Measurements from ENCODE around the gene NAPSA.
"Not testable (repeated sequence)": the region's sequence is repeated elsewhere in the genome, so short reads cannot be mapped to it uniquely, and the experiment has no call there.

NAPSA gene

GRCh38 chr19:50358483-50359327 is 6.7 kb downstream of the NAPSA start:
- peak; percentile 87 for DNase-seq

GRCh38 chr19:50357178-50358100 is 8.0 kb downstream of the NAPSA start:
- peak; percentile 90 for DNase-seq

GRCh38 chr19:50356691-50357177 is 8.7 kb downstream of the NAPSA start:
- no peak for DNase-seq

GRCh38 chr19:50353487-50353880 is 12.0 kb downstream of the NAPSA start:
- DNase-seq = not testable (repeated sequence)

- DNase-seq = no peak
Observed at GRCh38 chr19:50352242-50352641, 13.2 kb downstream of the NAPSA start.

- no peak for DNase-seq
Observed at GRCh38 chr19:50349277-50350057, 16.0 kb downstream of the NAPSA start.

GRCh38 chr19:50347089-50347581 is 18.3 kb downstream of the NAPSA start:
- peak; percentile 66 for DNase-seq

- DNase-seq = peak; percentile 69
Observed at GRCh38 chr19:50344661-50345318, 20.6 kb downstream of the NAPSA start.

- peak; percentile 37 for DNase-seq
Observed at GRCh38 chr19:50341091-50341564, 24.3 kb downstream of the NAPSA start.

GRCh38 chr19:50340331-50340730 is 25.1 kb downstream of the NAPSA start:
- no peak for DNase-seq

- not testable (repeated sequence) for DNase-seq
Observed at GRCh38 chr19:50337031-50337430, 28.4 kb downstream of the NAPSA start.

- DNase-seq = no peak
Observed at GRCh38 chr19:50334741-50335421, 30.6 kb downstream of the NAPSA start.

GRCh38 chr19:50333737-50334617 is 31.5 kb downstream of the NAPSA start:
- no peak for DNase-seq

GRCh38 chr19:50333235-50333736 is 32.2 kb downstream of the NAPSA start:
- DNase-seq = peak; percentile 94

- no peak for DNase-seq
Observed at GRCh38 chr19:50332244-50333038, 33.0 kb downstream of the NAPSA start.

GRCh38 chr19:50331994-50332243 is 33.5 kb downstream of the NAPSA start:
- DNase-seq = no peak

GRCh38 chr19:50331221-50331993 is 34.0 kb downstream of the NAPSA start:
- peak; percentile 35 for DNase-seq

- DNase-seq = peak; percentile 89
Observed at GRCh38 chr19:50330365-50331078, 34.9 kb downstream of the NAPSA start.

All from CD4-positive, alpha-beta T cell treated with Interleukin-15 for 1 hour (primary cell).